ENCODE measurements around the gene A2M.

The A2M gene

GRCh38 chr12:9037431-9037830, 78.3 kb downstream of the A2M start:
- no peak for DNase-seq (ENCODE audit: low spot score)

GRCh38 chr12:9036227-9036626, 79.5 kb downstream of the A2M start:
- no peak for DNase-seq (ENCODE audit: low spot score)

GRCh38 chr12:9034095-9034494, 81.6 kb downstream of the A2M start:
- no peak for DNase-seq (ENCODE audit: low spot score)

GRCh38 chr12:9033265-9033887, 82.3 kb downstream of the A2M start:
- no peak for DNase-seq (ENCODE audit: low spot score)

GRCh38 chr12:9032202-9032964, 83.3 kb downstream of the A2M start:
- no peak for DNase-seq (ENCODE audit: low spot score)

GRCh38 chr12:9030776-9031175, 84.9 kb downstream of the A2M start:
- no peak for DNase-seq (ENCODE audit: low spot score)

- DNase-seq (ENCODE audit: low spot score), result no peak
These were observed 88.3 kb downstream of the A2M start for GRCh38 chr12:9027161-9028059.

- DNase-seq (ENCODE audit: low spot score), result no peak
These were observed 91.2 kb downstream of the A2M start for GRCh38 chr12:9024512-9024911.

- DNase-seq (ENCODE audit: low spot score), result no peak
These were observed 93.1 kb downstream of the A2M start for GRCh38 chr12:9022592-9022991.
